Measurements from ENCODE around the gene FAM210A. TPM values are rescaled to one million over a fixed set of nuclear protein-coding genes. Genes with fewer than 3 reads are reported as not detected.

FAM210A gene
- 15.1 and 15.5 TPM in 2 replicates for total RNA-seq (ENCODE audit: low replicate concordance)

GRCh38 chr18:13726232-13726971, at the start of gene FAM210A, which contains the start of gene RNMT:
TSS of gene FAM210A (minus strand) at chr18:13726558. CDS start at chr18:13682077, 44,481 bp downstream.
TSS of gene RNMT (plus strand) at chr18:13726673. CDS start at chr18:13731518, 4,845 bp downstream.
- Histone ChIP-seq H3K79me2 (ENCODE audit: low read depth) (peaks cover 95% of the 10 kb centered on the region), H3K4me1 (peaks cover 14% of the 10 kb centered on the region), H2AFZ (replicated peaks) (peak within 1 kb of the TSS; percentile 89), H3K4me3 (peak within 1 kb of the TSS; percentile 76), H3K9ac (peak within 1 kb of the TSS; percentile 54), H4K20me1 (ENCODE audit: low read depth) (no peaks in the 10 kb centered on the region), H3K4me2 (peak within 1 kb of the TSS; percentile 95), H3K36me3 (no peaks in the 10 kb centered on the region), H3K27ac (peak within 1 kb of the TSS; percentile 48), H3K27me3 (no peaks in the 10 kb centered on the region), H3K9me3 (ENCODE audit: low read depth) (no peaks in the 10 kb centered on the region), H3F3A (ENCODE audit: low read depth) (no peaks in the 10 kb centered on the region)
- Mint-ChIP-seq H3K36me3 (peaks cover 8% of the 10 kb centered on the region), H3K4me3 (peak within 1 kb of the TSS; percentile 84), H3K9me3 (no peaks in the 10 kb centered on the region), H3K27ac (peak within 1 kb of the TSS; percentile 96), H3K27me3 (ENCODE audit: insufficient read depth, low read depth) (no peaks in the 10 kb centered on the region), H3K4me1 (peaks cover 29% of the 10 kb centered on the region)
- DNase-seq (ENCODE audit: low spot score), result peak; percentile 96
- TF ChIP-seq EZH2 (IDR thresholded peaks at IDR 0.05) (no peak), EZH2phosphoT487 (IDR thresholded peaks at IDR 0.05) (no peak)
- TF ChIP-seq, protein P1, sequence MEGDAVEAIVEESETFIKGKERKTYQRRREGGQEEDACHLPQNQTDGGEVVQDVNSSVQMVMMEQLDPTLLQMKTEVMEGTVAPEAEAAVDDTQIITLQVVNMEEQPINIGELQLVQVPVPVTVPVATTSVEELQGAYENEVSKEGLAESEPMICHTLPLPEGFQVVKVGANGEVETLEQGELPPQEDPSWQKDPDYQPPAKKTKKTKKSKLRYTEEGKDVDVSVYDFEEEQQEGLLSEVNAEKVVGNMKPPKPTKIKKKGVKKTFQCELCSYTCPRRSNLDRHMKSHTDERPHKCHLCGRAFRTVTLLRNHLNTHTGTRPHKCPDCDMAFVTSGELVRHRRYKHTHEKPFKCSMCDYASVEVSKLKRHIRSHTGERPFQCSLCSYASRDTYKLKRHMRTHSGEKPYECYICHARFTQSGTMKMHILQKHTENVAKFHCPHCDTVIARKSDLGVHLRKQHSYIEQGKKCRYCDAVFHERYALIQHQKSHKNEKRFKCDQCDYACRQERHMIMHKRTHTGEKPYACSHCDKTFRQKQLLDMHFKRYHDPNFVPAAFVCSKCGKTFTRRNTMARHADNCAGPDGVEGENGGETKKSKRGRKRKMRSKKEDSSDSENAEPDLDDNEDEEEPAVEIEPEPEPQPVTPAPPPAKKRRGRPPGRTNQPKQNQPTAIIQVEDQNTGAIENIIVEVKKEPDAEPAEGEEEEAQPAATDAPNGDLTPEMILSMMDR (IDR thresholded peaks at IDR 0.05), result peak; percentile 10

GRCh38 chr18:13775058-13775457, 48.7 kb upstream of the FAM210A start:
- peaks cover 4% of the 10 kb centered on the region for H3K27me3 Mint-ChIP-seq (ENCODE audit: insufficient read depth, low read depth)
- H3K9me3 Mint-ChIP-seq, result no peaks in the 10 kb centered on the region

GRCh38 chr18:13762690-13763439, 36.5 kb upstream of the FAM210A start:
- no peaks in the 10 kb centered on the region for H3F3A ChIP-seq (ENCODE audit: low read depth)
- no peak overlapping the region for H3K9ac ChIP-seq
- no peaks in the 10 kb centered on the region for H3K4me1 ChIP-seq
- no peak overlapping the region for H2AFZ ChIP-seq (replicated peaks)
- no peak overlapping the region for H3K4me3 Mint-ChIP-seq
- no peak overlapping the region for H3K4me3 ChIP-seq
- H3K36me3 ChIP-seq, result no peaks in the 10 kb centered on the region
- H3K4me1 Mint-ChIP-seq, result no peaks in the 10 kb centered on the region
- DNase-seq (ENCODE audit: low spot score), result no peak
- H3K36me3 Mint-ChIP-seq, result peaks cover 39% of the 10 kb centered on the region
- H3K9me3 ChIP-seq (ENCODE audit: low read depth), result no peaks in the 10 kb centered on the region
- no peaks in the 10 kb centered on the region for H3K27me3 ChIP-seq
- peaks cover 4% of the 10 kb centered on the region for H3K27me3 Mint-ChIP-seq (ENCODE audit: insufficient read depth, low read depth)
- H3K9me3 Mint-ChIP-seq, result peaks cover 25% of the 10 kb centered on the region
- no peak overlapping the region for H3K27ac Mint-ChIP-seq
- TF ChIP-seq EZH2 (IDR thresholded peaks at IDR 0.05), result no peak
- TF ChIP-seq EZH2phosphoT487 (IDR thresholded peaks at IDR 0.05), result no peak
- TF ChIP-seq, protein P1 (IDR thresholded peaks at IDR 0.05), result no peak
- no peaks in the 10 kb centered on the region for H4K20me1 ChIP-seq (ENCODE audit: low read depth)
- no peak overlapping the region for H3K27ac ChIP-seq
- no peak overlapping the region for H3K4me2 ChIP-seq
- no peaks in the 10 kb centered on the region for H3K79me2 ChIP-seq (ENCODE audit: low read depth)

More at GRCh38 chr18:13775058-13775457, 48.7 kb upstream of the FAM210A start:
- TF ChIP-seq EZH2phosphoT487 (IDR thresholded peaks at IDR 0.05), result no peak
- TF ChIP-seq EZH2 (IDR thresholded peaks at IDR 0.05), result no peak
- TF ChIP-seq, protein P1 (IDR thresholded peaks at IDR 0.05), result no peak
- Histone ChIP-seq H4K20me1 (ENCODE audit: low read depth) (no peaks in the 10 kb centered on the region), H2AFZ (replicated peaks) (no peak overlapping the region), H3K4me3 (no peak overlapping the region), H3K36me3 (no peaks in the 10 kb centered on the region), H3F3A (ENCODE audit: low read depth) (no peaks in the 10 kb centered on the region), H3K4me2 (no peak overlapping the region), H3K4me1 (no peaks in the 10 kb centered on the region), H3K9ac (no peak overlapping the region), H3K79me2 (ENCODE audit: low read depth) (no peaks in the 10 kb centered on the region), H3K27ac (no peak overlapping the region), H3K27me3 (no peaks in the 10 kb centered on the region), H3K9me3 (ENCODE audit: low read depth) (no peaks in the 10 kb centered on the region)
- H3K27ac Mint-ChIP-seq, result no peak overlapping the region
- DNase-seq (ENCODE audit: low spot score), result no peak
- no peaks in the 10 kb centered on the region for H3K36me3 Mint-ChIP-seq
- no peak overlapping the region for H3K4me3 Mint-ChIP-seq
- H3K4me1 Mint-ChIP-seq, result no peaks in the 10 kb centered on the region
